ENCODE results near the gene CHGA. TPM values are rescaled to one million over a fixed set of nuclear protein-coding genes. Genes with fewer than 3 reads are reported as not detected.

The CHGA gene
- total RNA-seq, 1 experiment from 2014 or later: not detected

DNA sequence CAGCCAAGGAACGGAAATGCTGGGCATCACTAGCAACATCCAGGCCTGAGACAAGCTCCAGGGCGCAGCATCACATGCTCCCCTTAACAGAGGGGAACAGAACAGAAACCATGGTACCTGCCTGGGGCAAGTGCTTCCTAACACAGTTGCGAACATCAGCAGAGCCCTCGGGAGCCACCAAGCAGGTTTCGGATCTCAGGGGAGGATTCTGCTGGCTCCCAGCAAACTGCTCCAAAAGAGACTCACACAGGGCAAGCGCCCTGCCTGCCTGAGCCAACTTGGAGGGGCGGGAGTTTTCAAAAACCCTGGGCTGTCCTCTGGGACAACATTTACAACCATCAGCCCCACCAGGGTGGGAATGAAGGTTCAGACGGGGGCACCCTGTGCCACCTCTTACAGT lies 19.6 kb downstream of the CHGA start:
- H3K4me3 ChIP-seq (replicated peaks in 1 of 2; ENCODE audit: low read depth in 1 of 2, low read length in 2 of 2): no peak overlapping the region
- H3K27ac ChIP-seq (ENCODE audit: low read depth, low read length): no peak overlapping the region
- H3K9ac ChIP-seq (ENCODE audit: low read length): no peak overlapping the region
- no peak overlapping the region for H3K4me2 ChIP-seq (ENCODE audit: low read length)
- TF ChIP-seq RAD21 (IDR thresholded peaks at IDR 0.05; ENCODE audit: low read depth): no peak
- no peak for TF ChIP-seq SRF (IDR thresholded peaks at IDR 0.05; ENCODE audit: low read depth)
- no peak for TF ChIP-seq ATF3 (IDR thresholded peaks at IDR 0.05)
- ChIA-PET CTCF (no interaction called here), RAD21 (ENCODE audit: low non-redundant PET in 1 of 2, low total read pairs in 2 of 2, uncharacterized antibody in 2 of 2, unreplicated experiment in 2 of 2) (no interaction called here), POLR2A (no interaction called here)
- peaks cover 13 to 28% of the 10 kb centered on the region in 2 experiments for H3K4me1 ChIP-seq (ENCODE audit: control insufficient read depth in 1 of 2, insufficient read depth in 2 of 2, low read length in 2 of 2)
- H2AFZ ChIP-seq (ENCODE audit: low read depth, low read length, poor library complexity, severe bottlenecking): no peak overlapping the region
- DNase-seq (ENCODE audit: low read depth, low spot score) (no peak), ATAC-seq (no peak)
- H3K9me2 ChIP-seq (ENCODE audit: insufficient read depth): no peaks in the 10 kb centered on the region
- BruUV-seq (replicated peaks): no TSS peak
- intact Hi-C loops (cut with micrococcal nuclease): no loop called here
- H3K27me3 ChIP-seq (ENCODE audit: insufficient read depth, low read length): no peaks in the 10 kb centered on the region
- H3K36me3 ChIP-seq (ENCODE audit: control insufficient read depth in 1 of 2, insufficient read depth in 2 of 2, low read length in 2 of 2): no peaks in the 10 kb centered on the region; a peak in 1 of 4 replicates
- H3K9me3 ChIP-seq (ENCODE audit: control insufficient read depth in 1 of 2, insufficient read depth in 1 of 2, low read depth in 1 of 2, low read length in 2 of 2): no peaks in the 10 kb centered on the region
- no peaks in the 10 kb centered on the region for H3K79me2 ChIP-seq (ENCODE audit: insufficient read depth, low read length)
- H4K20me1 ChIP-seq (ENCODE audit: insufficient read depth): no peaks in the 10 kb centered on the region

DNA sequence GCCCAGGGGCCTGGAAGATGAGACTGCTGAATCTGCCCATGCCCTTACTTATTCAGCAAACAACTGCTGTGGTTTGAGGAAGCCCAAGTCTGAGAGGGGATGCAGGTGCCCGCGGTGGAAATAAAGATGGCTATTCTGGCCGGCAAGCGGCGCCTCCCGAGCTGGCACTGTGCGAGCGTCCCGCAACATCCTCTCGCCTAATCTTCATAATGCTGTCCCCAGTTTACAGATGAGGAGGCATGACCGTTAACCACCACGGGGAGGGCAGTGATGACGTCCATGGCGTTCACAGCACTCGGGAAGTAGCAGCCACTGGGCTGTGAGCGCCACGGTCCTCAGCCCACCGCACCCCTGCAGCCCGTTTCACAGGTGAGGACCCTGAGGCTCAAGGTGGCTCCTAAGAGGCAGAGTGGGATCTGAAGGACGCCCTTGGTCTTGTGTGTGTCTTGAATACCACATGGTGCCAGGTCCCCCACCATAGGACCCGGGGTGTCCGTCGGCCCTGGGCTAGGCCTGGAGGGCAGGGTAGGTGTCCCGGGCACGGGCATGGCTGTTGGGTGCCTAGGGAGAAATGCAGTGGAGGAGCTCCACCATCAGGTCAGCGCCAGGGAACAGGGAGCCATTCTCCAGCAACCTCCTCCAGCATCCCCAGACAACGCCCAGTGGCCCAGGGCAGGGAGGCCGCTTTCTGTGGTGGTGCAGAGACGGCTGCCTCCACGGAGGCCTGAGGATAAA lies 20.2 kb downstream of the CHGA start:
- ChIA-PET POLR2A (no interaction called here), CTCF (no interaction called here), RAD21 (ENCODE audit: low non-redundant PET in 1 of 2, low total read pairs in 2 of 2, uncharacterized antibody in 2 of 2, unreplicated experiment in 2 of 2) (no interaction called here)
- H3K9me3 ChIP-seq (ENCODE audit: control insufficient read depth in 1 of 2, insufficient read depth in 1 of 2, low read depth in 1 of 2, low read length in 2 of 2): no peaks in the 10 kb centered on the region
- H3K4me2 ChIP-seq (ENCODE audit: low read length): no peak overlapping the region
- no peak overlapping the region for H3K27ac ChIP-seq (ENCODE audit: low read depth, low read length)
- H3K4me3 ChIP-seq (replicated peaks in 1 of 2; ENCODE audit: low read depth in 1 of 2, low read length in 2 of 2): no peak overlapping the region
- H3K9ac ChIP-seq (ENCODE audit: low read length): no peak overlapping the region
- no peak overlapping the region for H2AFZ ChIP-seq (ENCODE audit: low read depth, low read length, poor library complexity, severe bottlenecking)
- H3K9me2 ChIP-seq (ENCODE audit: insufficient read depth): no peaks in the 10 kb centered on the region
- H3K27me3 ChIP-seq (ENCODE audit: insufficient read depth, low read length): no peaks in the 10 kb centered on the region
- H4K20me1 ChIP-seq (ENCODE audit: insufficient read depth): no peaks in the 10 kb centered on the region
- no peaks in the 10 kb centered on the region for H3K79me2 ChIP-seq (ENCODE audit: insufficient read depth, low read length)
- DNase-seq (ENCODE audit: low read depth, low spot score): no peak
- ATAC-seq: no peak
- peaks cover 11 to 22% of the 10 kb centered on the region in 2 experiments for H3K4me1 ChIP-seq (ENCODE audit: control insufficient read depth in 1 of 2, insufficient read depth in 2 of 2, low read length in 2 of 2)
- H3K36me3 ChIP-seq (ENCODE audit: control insufficient read depth in 1 of 2, insufficient read depth in 2 of 2, low read length in 2 of 2): no peaks in the 10 kb centered on the region; a peak in 1 of 4 replicates
- no TSS peak for BruUV-seq (replicated peaks)
- intact Hi-C loops (cut with micrococcal nuclease): no loop called here
- no peak for TF ChIP-seq YY1 (IDR thresholded peaks at IDR 0.05; ENCODE audit: extremely low read depth, insufficient replicate concordance, low read depth, low read length)
- no peak for TF ChIP-seq ATF3 (IDR thresholded peaks at IDR 0.05)
- no peak for TF ChIP-seq FOSL1 (IDR thresholded peaks at IDR 0.05; ENCODE audit: low read depth)
- no peak for TF ChIP-seq EZH2 (IDR thresholded peaks at IDR 0.05)
- TF ChIP-seq POLR2A (IDR thresholded peaks at IDR 0.05; ENCODE audit: borderline replicate concordance, extremely low read depth, insufficient read depth, insufficient read length): no peak

Measured in HCT116 (cell line).